ENCODE results near the gene P3H2.
"Not testable (repeated sequence)": the region's sequence is repeated elsewhere in the genome, so short reads cannot be mapped to it uniquely, and the experiment has no call there.

- not testable (repeated sequence) for TF ChIP-seq CTCF, POLR2A (IDR thresholded peaks at IDR 0.05)
Observed at GRCh38 chr3:190071921-190072320, 48.8 kb downstream of the P3H2 start.
